Stimulated activated naive CD8-positive, alpha-beta T cell treated with anti-CD3 and anti-CD28 coated beads, Interleukin-15, Interleukin-2, amounts not matched to agents 100 ng/mL and 50 ng/mL, for 24 hours (primary cell): Measurements from ENCODE around the gene SH3GL1.

Experiments
- H3K27ac Mint-ChIP-seq: one replicate; pipeline ENCODE4 v1.8.0; 2021; ENCODE audit warnings: mild to moderate bottlenecking, mixed read lengths
- H3K27me3 Mint-ChIP-seq: one replicate; pipeline ENCODE4 v1.8.0; 2021; ENCODE audit warnings: mixed read lengths
- H3K36me3 Mint-ChIP-seq: one replicate; pipeline ENCODE4 v1.8.0; 2021; ENCODE audit warnings: low read depth, mixed read lengths
- H3K4me1 Mint-ChIP-seq: one replicate; pipeline ENCODE4 v1.8.0; 2021; ENCODE audit warnings: low read depth, mixed read lengths
- H3K4me3 Mint-ChIP-seq: one replicate; pipeline ENCODE4 v1.8.0; 2021; ENCODE audit warnings: mild to moderate bottlenecking, mixed read lengths
- H3K9me3 Mint-ChIP-seq: one replicate; pipeline ENCODE4 v1.8.0; 2021; ENCODE audit warnings: mixed read lengths

SH3GL1 gene, protein sequence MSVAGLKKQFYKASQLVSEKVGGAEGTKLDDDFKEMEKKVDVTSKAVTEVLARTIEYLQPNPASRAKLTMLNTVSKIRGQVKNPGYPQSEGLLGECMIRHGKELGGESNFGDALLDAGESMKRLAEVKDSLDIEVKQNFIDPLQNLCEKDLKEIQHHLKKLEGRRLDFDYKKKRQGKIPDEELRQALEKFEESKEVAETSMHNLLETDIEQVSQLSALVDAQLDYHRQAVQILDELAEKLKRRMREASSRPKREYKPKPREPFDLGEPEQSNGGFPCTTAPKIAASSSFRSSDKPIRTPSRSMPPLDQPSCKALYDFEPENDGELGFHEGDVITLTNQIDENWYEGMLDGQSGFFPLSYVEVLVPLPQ

DNA sequence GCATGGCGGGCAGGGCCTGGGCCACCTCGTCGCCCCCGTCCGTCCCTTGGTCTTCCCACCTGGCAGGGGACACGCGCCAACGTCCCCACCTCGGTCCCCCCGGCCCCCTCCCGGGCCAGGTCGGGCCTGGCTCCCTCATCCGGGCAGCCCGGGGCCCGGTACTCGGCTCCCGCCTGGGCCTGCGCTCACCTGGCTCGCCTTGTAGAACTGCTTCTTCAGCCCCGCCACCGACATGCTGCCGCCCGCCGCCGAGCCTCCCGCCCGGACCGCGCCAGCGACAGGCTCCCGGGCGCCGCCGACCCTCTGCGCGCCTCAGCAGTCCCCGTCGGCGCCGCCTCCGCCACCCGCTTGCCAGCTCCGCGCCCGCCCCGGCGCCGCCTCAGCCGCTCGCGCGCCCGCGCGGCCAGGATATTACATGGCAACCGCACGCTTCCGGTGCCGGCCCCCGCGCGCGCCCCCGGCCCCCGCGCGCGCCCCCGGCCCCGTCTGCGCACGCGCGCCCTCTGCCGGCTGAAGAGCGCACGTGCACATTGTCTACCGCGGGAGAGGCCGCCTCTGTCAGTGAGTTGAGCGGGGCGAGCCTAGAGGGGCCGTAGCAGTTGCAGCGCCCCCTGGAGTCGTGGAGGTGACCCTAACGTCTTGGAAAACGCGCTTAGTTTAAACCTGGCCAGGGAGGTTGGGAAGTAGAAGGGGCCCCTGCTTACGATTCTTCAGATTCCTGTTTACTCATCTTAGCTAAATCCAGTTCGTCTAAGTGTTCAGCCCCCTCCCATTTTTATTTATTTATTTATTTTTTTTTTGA, at the start of gene SH3GL1:
Gene SH3GL1 (minus strand): TSS at position 413 of the 802 bp plus-strand sequence. CDS start 179 bp downstream, at position 234.
- Mint-ChIP-seq H3K9me3 (no peaks in the 10 kb centered on the region), H3K4me1 (peaks cover 62% of the 10 kb centered on the region), H3K27me3 (no peaks in the 10 kb centered on the region), H3K36me3 (peaks cover 26% of the 10 kb centered on the region), H3K4me3 (peak within 1 kb of the TSS; percentile 94), H3K27ac (peak within 1 kb of the TSS; percentile 91)

DNA sequence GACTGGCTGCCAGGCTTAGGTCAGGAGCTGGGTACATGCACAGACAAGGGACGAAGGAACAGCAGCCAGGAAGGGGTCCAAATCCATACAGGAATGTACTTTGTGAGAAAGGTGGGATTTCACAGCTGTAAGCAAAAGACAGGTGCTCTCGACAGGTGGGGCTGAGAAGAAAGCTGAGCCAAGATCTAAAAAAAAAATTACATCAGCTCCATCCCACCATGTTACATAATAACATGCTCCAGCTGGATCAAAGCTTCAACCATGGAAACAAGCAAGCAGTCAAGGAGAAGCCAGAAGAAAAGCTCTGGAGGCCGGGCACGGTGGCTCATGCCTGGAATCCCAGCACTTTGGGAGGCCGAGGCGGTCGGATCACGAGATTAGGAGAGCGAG, 49.3 kb upstream of the SH3GL1 start:
- no peak overlapping the region for H3K4me3 Mint-ChIP-seq
- H3K27ac Mint-ChIP-seq: no peak overlapping the region
- H3K9me3 Mint-ChIP-seq: no peaks in the 10 kb centered on the region
- peaks cover 8% of the 10 kb centered on the region for H3K36me3 Mint-ChIP-seq
- H3K4me1 Mint-ChIP-seq: no peaks in the 10 kb centered on the region
- H3K27me3 Mint-ChIP-seq: no peaks in the 10 kb centered on the region

DNA sequence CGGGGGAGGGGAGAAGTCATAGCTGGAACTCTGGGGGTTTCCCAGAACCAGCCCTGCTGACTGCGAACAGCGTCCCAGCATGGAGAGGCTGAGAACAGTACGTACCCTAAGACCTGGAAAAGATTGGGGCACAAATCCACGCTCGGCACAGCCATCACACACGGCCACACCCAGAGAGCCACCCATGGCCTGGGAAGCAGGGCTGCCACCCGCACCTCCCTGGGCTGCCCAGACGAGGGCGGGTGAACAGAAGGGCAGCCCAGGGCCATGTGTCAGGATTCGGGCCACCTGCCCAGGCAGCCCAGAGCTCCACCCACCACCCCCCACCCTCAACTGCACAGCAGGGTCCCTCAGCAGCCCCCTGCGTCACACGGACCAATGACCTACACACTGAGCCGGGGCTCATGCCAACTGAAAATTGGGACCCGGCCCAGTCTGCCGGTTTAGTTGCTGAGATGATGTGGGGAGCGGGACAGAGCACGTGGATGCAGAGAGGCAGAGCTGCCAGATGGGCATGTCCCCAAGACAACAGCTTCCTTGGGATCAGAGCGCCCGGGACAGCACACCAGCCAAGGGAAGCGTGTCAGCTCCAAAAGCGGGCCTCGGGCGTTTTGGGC, 48.8 kb upstream of the SH3GL1 start:
- H3K4me1 Mint-ChIP-seq: no peaks in the 10 kb centered on the region
- no peak overlapping the region for H3K27ac Mint-ChIP-seq
- H3K36me3 Mint-ChIP-seq: peaks cover 8% of the 10 kb centered on the region
- no peaks in the 10 kb centered on the region for H3K9me3 Mint-ChIP-seq
- H3K27me3 Mint-ChIP-seq: no peaks in the 10 kb centered on the region
- H3K4me3 Mint-ChIP-seq: no peak overlapping the region

DNA sequence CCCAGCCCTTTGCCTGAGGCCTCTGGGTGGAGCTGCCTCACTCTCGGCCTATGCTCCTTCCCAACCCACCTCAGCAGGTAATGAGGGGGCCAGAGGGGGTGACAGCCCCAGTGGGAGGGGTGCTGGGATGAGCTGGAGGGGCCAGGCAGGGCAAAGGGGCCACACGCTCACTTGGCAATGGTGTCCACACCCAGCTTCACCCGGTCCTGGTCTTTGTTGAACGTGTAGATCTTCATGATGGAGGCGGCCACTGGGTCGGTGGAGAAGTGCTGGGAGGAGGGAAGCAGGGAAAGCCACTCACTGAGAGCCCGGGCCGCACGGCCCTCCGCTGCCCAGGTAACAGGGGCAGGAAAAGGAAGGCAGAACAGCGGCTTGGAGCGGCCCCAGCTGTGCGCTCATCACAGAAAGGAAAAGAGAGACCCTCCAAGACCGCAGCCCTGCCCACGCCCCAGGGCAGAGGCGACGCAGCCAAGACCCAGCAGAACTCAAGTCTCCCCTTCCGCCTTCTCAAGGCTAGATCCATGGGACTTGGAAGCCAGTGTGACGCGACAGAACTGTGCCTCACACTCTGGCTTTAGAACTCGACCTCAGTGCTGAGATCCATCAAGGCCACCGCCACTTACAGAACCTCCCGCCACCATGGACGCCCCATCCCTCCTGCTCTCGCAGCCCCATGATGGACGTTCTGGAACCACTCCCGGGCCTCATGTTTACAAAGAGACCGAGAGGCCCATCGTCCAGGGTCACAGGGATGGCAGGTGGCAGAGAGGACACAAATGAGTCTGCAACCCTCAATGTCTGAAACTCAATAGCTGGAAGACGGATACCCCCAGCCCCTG, 48.0 kb upstream of the SH3GL1 start:
- Mint-ChIP-seq H3K36me3 (peaks cover 9% of the 10 kb centered on the region), H3K27me3 (no peaks in the 10 kb centered on the region), H3K9me3 (no peaks in the 10 kb centered on the region), H3K4me3 (no peak overlapping the region), H3K4me1 (no peaks in the 10 kb centered on the region), H3K27ac (no peak overlapping the region)

DNA sequence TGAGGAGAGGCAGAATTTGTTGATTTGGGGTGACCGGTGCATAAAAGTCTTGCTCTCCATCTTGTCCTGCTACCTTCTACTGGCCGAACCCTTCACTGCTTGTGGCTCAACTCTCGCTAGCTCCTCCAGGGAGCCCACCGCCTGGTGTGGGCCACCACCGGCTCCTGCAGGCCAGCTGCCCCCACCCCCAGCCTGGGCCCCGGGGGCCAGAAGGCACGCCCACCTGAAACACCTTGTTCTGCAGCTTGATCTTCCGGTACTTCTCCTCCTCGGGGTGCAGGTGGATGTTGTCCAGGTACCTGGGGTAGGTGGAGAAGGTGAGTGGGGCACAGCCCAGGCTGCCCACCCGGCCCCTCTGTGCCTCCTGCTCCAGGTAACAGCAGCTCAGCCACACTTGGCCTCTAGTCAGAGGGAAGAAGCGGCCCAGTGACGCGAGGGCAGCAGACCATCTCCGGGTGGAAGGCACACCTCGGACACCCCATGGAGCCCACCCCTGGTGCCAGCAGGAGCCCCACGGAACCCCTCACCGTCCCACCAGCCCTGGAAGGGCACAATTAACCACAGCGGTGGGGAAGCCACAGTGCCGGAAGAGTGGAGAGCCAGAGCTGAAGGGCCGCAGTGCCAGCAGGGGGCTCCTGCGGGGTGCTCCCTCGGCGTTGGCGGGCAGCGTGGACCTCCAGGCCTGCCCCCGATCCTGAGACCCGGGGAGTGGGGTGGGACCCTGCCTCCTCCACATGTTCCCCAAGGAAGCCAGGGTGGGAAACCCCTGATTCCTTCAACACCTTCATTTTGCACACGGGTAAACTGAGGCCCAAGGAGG, 47.2 kb upstream of the SH3GL1 start:
- no peaks in the 10 kb centered on the region for H3K4me1 Mint-ChIP-seq
- H3K36me3 Mint-ChIP-seq: peaks cover 13% of the 10 kb centered on the region
- H3K27ac Mint-ChIP-seq: no peak overlapping the region
- no peaks in the 10 kb centered on the region for H3K9me3 Mint-ChIP-seq
- H3K4me3 Mint-ChIP-seq: no peak overlapping the region
- H3K27me3 Mint-ChIP-seq: no peaks in the 10 kb centered on the region

DNA sequence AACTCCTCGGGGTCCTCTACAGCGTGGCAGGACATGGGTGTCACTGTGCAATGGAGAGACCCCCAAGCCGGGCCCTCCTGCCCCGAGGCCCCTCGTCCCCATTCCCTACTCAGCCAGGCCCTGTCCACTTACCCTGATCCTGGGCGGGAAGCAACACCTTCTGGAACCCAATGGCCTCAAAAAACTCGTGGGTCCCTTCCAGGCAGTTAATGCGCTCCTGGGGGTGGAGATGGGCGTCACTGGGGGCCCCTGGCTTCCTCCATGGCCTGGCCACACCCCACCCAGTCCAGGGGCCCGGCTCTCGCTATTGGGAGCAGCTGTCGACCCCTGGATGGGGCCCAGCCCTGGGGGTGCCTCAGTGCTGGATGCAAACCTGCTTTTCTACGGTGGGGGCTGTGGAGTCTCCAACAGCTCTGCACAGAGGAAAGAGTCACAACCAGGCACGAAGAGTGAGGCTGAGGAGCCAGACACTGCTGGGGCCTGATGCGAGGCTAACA, 46.4 kb upstream of the SH3GL1 start:
- H3K4me1 Mint-ChIP-seq: no peaks in the 10 kb centered on the region
- H3K9me3 Mint-ChIP-seq: no peaks in the 10 kb centered on the region
- no peak overlapping the region for H3K4me3 Mint-ChIP-seq
- peaks cover 20% of the 10 kb centered on the region for H3K36me3 Mint-ChIP-seq
- H3K27me3 Mint-ChIP-seq: no peaks in the 10 kb centered on the region
- no peak overlapping the region for H3K27ac Mint-ChIP-seq

DNA sequence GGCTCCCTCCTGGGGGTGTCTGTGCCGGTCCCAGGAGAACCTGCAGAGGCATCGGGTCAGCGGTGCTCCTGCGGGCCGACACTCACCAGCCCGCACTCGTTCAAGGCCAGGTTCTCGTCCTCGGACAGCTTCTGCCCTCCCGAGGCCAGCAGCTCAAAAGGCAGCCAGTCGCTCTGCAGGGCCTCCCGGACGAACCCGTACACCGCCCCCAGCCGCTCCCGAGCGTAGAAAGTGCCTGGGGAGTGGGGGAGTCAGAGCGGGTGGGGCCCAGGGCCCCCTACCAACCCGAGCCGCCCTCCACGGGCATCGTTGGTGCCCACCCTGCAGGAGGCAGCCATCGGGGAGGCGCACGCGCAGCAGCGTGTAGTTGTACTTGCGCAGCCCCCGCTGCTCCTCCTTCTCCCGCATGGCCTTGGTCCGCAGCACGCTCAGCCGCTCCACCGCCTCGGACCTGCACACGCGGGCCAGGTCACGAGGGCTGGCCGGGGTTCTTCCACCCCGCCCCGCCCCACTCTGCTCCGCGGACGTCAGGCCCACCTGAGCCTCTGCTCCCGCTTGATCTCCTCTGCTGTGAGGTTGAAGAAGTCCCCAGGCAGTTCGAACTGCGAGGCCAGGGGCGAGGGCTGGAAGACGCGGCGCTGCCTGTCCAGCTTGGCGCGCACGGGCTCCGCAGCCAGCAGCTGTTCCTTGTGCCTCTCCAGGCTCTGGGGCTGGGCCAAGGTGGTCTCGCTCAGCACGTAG, 45.8 kb upstream of the SH3GL1 start:
- H3K27me3 Mint-ChIP-seq: no peaks in the 10 kb centered on the region
- H3K9me3 Mint-ChIP-seq: no peaks in the 10 kb centered on the region
- peaks cover 20% of the 10 kb centered on the region for H3K36me3 Mint-ChIP-seq
- no peaks in the 10 kb centered on the region for H3K4me1 Mint-ChIP-seq
- no peak overlapping the region for H3K4me3 Mint-ChIP-seq
- no peak overlapping the region for H3K27ac Mint-ChIP-seq

DNA sequence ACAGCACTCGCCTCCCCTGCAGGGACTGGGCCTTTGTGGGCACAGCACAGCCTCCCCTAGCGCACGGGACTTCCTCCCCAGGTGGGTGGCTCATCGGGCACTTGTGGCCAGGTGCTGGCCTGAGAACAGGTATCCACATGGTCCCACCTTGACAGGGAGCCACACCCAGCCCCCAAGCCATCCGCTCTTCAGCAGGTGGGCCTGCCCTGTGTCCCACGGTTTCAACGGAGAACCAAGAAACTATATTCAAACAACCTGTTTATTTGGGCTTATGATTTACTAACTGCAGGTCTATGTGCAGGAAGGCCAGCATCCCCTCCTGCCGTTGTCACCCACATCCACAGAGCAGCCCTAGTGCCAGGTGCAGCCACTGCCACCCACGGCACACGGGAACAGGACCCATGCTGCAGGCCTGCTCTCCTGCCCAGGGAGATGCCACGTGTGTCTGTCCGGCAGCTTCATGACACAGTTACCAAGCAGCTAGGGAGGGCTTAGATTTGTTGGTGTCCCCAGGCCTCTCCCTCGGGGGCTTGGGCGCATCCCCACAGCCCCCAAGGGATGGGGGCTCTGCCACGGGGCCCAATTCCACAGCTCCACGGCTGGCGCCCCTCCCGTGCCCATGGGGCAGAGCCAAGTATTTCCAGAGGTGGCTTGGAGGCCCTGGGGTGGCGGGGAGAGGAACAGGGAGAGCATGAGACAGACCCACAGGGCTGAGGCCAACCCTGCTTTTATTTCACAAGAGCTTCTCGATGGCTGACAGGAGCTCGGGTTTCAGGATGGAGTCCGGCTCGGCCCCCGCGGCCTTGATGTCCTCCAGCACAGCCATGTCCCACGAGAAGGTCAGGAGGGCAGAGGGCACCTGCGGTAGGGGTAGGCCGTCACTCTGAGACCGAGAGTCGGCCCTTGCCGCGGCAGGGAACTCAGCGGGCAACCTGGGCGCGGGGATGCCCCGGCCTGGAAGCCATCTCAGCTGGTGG, 44.7 kb upstream of the SH3GL1 start:
- no peaks in the 10 kb centered on the region for H3K4me1 Mint-ChIP-seq
- no peak overlapping the region for H3K27ac Mint-ChIP-seq
- H3K27me3 Mint-ChIP-seq: no peaks in the 10 kb centered on the region
- H3K36me3 Mint-ChIP-seq: peaks cover 20% of the 10 kb centered on the region
- no peaks in the 10 kb centered on the region for H3K9me3 Mint-ChIP-seq
- no peak overlapping the region for H3K4me3 Mint-ChIP-seq

DNA sequence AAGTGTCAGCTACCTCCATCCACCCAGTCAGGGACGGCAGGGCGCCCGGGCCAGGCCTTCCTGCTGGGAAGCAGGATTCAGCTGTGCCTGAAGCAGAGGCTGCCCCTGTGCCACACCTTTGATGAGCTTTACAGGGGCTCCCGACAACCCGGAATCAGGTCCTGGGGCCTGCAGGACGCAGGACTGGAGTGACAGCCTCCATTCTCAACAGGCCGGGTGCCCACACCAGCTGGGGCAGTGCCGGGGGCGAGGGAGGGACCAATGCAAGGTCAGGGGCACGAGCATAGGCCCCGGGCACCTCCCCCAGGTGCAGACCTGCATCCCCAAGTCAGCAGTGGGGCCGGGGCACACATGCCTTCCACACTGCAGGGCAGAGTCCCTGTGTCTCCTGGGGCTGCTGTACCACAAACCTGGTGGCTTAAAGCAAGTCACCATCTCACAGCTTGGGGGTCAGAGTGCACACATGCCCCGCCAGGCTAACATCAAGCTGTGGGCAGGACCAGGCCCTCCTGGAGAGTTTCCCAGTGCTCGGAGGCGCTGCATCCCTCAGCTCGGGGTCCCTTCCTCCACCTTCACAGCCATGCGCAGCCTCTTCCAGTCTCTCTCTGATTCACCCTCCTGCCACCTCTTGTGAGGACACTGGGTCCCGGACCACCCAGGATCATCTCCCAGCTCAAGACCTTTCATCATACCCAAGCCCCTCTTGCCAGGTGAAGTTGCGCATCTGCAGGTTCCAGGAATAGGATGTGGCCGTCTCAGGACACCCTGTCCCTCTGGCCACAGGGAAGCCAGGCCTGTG, 43.8 kb upstream of the SH3GL1 start:
- H3K4me1 Mint-ChIP-seq: no peaks in the 10 kb centered on the region
- no peak overlapping the region for H3K27ac Mint-ChIP-seq
- no peaks in the 10 kb centered on the region for H3K27me3 Mint-ChIP-seq
- no peak overlapping the region for H3K4me3 Mint-ChIP-seq
- no peaks in the 10 kb centered on the region for H3K9me3 Mint-ChIP-seq
- peaks cover 29% of the 10 kb centered on the region for H3K36me3 Mint-ChIP-seq

DNA sequence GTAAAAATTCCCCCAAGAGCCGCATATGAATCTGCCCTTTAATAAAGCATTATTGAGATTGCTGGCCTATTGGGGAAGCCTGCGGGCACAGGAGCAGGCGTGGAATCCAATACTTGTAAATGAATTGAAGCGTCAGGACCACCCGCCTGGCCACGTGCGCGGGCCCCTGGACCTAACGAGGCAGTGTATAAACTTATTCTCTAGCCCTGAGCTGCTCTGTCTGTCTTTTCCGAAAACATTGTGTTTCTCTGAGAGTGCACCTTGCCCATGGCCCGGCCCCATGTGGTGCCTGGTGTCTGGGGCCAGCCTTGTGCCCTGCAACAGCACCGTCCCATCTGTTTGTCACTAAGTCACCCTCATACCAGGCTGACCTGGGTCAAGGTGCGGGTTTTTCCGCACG, 42.8 kb upstream of the SH3GL1 start:
- Mint-ChIP-seq H3K4me3 (no peak overlapping the region), H3K9me3 (no peaks in the 10 kb centered on the region), H3K36me3 (peaks cover 28% of the 10 kb centered on the region), H3K27me3 (no peaks in the 10 kb centered on the region), H3K4me1 (no peaks in the 10 kb centered on the region), H3K27ac (no peak overlapping the region)

DNA sequence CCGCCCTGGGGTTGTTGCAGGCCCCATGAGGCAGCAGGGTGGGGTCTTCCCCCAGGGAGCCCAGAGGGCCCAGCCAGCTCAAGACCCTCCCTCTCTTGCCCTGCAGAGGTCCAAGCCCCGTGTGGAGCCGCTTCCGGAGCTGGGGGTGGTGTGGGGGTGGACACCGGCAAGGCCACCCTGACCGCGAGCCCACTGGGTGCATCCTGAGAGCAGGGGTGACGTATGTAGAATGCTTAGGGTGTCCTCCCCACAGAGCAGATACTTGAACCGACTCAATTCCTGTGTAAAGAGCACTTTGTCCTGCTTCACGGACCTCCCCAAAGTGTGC, 42.4 kb upstream of the SH3GL1 start:
- H3K36me3 Mint-ChIP-seq: peaks cover 31% of the 10 kb centered on the region
- no peak overlapping the region for H3K4me3 Mint-ChIP-seq
- no peaks in the 10 kb centered on the region for H3K9me3 Mint-ChIP-seq
- H3K27ac Mint-ChIP-seq: no peak overlapping the region
- no peaks in the 10 kb centered on the region for H3K27me3 Mint-ChIP-seq
- no peaks in the 10 kb centered on the region for H3K4me1 Mint-ChIP-seq
